SKM-1 treated with dmso at 0.1 percent for 144 hours (cell line): ENCODE measurements around the gene CLEC2B.

Experiments
- DNase-seq: peaks from one replicate; lab custom pipeline; 2025; ENCODE audit not compliant: unreplicated experiment; lab: John Stamatoyannopoulos, UW

CLEC2B gene

DNA sequence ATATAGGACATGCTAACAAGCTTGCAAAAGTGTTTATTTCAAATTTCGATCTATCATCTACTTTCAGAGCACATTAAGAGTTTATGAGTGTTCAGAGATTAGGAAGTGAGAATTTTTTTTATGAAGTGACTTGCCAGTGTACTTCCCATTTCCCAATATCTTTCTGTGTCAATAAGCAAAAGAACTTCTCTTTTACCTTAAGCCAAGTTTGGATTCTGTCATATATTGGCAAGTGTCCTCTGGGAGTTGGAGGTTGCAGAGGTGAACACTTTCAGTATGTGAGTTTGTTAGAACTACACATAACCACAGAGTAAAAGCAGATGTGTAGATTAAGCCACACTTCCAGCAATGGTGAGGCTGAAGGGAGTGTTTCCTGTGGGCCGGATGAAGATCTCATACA lies 58.5 kb downstream of the CLEC2B start:
- DNase-seq: peak; percentile 63

DNA sequence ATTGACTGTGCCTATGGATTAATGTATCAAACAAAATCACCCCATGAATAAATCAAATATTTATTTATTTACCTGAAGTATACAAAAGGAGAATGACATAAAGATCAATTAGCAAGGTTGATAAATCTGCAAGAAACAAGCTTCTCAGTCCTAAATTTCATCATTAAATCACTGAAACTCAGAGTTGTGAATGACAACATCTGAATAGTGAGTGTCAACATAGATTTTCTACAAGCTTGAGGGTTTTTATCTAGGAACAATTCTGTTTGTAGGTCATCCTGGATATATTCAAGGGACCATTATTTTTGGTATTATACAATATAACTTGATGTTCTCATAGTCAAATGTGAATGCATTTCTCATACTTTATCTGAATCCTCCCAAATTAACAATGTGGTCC lies 59.3 kb downstream of the CLEC2B start:
- DNase-seq: no peak

DNA sequence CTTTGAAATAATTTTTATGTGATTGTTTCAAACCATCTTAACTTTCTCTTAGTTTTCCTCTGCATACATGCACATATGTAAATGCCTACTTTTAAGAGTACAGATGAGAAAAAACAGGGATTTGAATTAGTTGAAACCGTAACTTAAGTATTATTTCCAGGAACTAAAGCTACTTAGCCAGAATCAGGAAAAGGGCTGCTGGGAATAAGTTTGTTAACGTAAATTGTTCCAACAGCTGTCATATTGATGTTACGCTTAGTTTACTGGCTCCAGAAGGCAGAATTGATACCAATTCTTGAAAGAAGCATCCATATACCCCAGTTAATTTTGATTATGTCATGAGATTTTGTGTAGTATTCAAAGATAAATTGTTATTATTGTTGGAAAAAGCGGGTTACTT lies 59.8 kb downstream of the CLEC2B start:
- no peak for DNase-seq

DNA sequence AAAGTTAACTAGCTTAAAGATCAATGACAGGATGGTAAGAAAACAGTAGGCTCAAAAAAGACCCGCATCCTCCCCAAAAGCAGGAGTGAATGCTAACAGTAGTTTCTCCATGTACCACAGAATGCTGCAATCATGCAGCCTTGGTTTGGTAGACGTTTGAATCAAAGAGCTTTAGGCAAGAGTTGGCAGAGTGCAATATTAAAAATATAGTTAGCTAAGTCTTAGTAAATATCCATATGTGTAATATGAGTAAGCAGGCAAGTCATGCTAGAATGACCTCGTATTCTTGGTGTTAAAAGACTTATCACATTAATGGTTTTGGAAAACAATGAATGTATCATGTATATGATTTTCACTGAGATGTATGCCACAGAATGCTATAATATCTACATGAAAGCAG lies 60.6 kb downstream of the CLEC2B start:
- DNase-seq: no peak

DNA sequence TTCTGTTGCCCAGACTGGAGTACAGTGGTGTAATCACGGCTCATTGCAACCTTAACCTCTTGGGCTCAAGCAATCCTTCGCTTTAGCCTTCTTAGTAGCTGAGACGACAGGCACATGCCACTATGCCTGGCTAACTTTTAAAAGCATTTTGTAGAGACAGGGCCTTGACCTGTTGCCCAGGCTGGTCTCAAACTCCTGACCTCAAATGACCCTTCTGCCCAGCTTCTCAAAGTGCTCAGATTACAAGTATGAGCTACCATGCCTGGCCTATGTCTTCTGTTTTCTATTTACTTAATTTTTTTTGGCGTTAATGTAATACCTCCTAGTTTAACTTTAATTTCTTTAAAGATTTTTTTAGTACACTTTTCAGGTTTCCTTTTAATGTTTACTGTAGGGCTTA lies 62.4 kb downstream of the CLEC2B start:
- DNase-seq: no peak

DNA sequence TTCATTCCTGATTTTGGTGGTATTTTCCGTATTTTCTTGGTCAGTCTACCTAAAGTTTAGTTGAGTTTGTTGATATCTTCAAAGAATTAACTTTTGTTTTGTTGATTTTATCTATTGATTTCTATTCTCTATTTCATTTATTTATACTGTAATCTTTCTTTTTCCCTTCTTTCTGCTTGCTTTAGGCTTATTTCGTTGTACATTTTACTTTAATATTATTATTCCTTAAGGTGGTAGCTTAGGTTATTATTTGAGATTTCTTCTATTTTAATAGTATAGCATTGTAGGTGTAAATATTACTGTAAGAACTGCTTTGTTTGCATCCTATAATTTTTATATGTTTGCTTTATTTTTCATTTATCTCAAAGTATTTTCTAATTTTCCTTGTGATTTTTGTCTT lies 63.3 kb downstream of the CLEC2B start:
- no peak for DNase-seq
